Measurements from ENCODE around the gene CAMTA1.

Gene CAMTA1

DNA sequence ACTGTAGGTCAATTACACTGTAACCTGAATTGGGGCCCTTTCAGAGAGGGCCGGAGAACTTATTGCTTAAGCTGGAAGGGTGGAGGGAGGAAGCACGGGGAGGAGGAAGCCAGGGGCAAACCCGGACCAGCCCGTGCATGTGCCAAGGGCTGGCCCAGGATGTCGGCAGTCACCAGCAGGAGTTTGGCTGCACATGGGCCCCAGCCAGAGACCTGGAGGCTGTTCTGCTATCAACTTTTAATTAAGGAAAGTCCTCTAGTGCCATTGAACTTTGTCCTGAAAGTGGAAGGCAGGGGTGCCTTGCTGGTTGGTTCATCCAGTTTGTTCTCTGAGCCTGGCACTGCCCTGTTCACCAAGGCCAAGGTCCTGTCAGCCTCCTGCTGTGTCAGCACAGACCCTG lies 785.1 kb downstream of the CAMTA1 start:
- no peak for DNase-seq (ENCODE audit: low read depth in 2 of 2)

DNA sequence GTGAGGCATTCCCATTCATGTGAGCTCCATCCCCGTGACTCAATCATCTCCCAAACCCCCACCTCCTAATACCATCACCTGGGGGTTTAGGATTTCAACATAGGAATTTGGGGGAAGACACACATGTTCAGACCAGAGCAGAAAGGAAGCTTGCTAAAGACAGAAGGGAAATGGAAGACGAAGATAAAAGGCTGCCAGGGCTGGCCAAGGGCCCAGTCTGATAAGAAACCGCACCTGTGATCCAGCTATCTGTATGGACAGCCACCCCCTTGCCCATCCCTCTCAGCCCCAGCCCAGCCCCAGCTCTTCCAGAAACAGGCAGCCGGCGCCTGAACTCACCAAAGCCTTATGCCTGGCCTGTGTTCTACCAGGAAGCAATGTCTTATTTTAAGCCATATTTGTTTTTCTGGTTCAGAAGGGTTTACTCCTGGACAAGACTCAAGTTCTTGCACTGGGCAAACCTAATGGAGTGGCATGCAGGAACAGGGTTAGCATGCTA lies 787.4 kb downstream of the CAMTA1 start:
- DNase-seq (ENCODE audit: low read depth in 2 of 2), result no peak

DNA sequence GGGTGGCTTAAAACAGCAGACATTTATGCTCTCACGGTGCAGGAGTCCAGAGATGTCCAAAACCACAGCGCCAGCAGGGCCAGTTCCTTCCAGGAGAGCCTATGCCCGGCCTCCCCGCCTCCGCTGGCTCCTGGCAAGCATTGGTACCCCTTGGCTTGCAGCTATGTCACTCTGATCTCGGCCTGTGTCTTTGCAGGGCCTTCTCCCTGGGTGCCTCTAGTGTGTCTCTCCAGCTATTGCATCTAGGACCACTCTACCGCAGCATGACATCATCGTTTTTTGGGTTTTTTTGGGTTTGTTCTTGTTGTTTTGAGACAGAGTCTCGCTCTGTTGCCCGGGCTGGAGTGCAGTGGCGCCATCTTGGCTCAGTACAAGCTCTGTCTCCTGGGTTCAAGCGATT lies 788.2 kb downstream of the CAMTA1 start:
- DNase-seq (ENCODE audit: low read depth in 2 of 2), result no peak

DNA sequence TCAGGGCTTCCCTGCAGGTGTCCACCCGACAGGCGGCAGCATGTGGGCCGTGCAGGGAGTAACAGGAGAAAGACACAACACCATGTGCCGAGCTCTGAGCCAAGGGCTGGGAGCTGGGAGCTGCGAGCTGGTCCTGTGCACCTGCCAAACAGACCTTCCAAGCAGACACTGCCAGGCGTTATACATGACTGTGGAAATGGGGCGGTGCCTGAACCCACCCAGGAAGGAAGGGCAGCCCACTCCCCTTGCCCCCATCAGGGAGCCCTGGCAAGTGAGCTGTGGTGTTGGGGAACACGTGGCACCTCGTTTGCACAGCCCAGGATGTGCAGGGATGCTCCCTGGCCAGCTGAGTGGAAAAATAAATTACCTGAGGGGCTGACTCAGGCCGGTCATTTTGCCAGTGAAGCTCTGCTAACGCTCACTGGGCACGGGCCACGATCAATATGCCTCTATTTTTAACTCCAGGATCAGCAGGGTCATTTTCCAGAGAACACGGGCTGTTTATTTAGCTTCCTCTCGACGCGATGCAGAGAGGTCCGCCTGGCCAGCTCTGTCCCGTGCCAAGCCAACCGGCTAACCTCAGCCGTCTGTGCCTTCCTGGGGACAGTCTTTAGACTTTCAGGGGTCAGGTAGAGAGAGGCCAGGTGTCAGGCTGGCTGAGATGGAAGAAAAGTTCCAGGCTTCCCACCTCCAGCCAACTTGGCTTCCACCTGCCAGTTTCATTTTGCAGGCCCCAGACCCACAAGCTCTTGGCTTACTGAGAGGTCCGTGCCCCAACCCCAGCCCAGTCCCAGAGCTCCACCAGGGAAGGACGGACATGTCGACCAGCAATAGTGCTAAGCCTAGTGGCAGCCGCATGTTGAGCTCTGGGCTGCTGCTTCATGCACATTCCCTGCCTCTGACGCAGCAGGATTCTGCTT lies 789.1 kb downstream of the CAMTA1 start:
- no peak for DNase-seq (ENCODE audit: low read depth in 2 of 2)

DNA sequence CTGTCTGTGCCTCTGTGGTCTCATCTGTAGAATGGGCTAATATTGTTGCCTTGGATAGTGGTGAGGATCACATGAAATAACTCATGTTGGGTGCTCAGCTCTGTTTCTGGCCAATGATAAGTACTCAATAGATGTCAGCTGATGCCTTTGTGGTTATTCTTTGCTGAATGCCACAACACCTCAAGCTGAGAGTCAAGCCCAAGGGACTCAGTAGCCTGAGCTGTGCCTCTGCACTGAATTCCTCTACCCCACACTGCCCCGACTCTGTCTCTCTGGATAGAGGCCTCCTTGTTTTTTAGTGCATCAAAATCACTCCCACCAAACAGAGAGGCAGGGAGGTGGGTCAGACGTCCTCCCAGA lies 789.8 kb downstream of the CAMTA1 start:
- no peak for DNase-seq (ENCODE audit: low read depth in 2 of 2)

DNA sequence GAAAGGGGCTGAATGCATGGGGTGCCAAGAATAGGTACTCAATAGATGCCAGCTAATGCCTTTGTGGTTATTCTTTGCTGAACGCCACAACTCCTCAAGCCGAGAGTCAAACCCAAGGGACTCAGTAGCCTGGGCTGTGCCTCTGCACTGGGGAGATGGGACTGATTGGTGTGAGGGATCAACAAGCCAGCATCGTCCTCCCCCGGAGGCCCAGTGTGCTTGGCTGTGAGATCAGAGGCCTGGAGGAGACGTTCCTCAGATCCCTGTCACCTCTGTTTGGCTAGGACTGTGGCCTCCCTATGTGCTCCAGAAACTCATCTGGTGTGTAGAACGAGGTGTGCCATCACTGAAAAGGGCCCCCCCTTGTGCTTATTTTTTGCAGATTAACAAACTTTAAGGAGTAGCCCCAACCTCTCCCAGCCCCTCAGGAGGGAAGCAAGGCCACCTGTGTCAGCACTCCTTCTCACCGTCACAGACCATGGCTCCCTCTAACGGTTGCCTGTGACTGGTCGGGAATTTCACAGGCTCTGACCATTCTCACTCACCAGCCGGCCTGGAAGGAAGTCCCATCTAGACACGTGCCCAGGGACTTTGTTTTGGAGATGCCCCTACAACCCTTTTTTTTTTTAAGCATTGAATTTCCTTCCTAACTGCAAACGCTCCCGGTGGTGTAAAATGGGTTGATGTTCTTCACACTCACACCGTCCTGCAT lies 791.8 kb downstream of the CAMTA1 start:
- no peak for DNase-seq (ENCODE audit: low read depth in 2 of 2)

DNA sequence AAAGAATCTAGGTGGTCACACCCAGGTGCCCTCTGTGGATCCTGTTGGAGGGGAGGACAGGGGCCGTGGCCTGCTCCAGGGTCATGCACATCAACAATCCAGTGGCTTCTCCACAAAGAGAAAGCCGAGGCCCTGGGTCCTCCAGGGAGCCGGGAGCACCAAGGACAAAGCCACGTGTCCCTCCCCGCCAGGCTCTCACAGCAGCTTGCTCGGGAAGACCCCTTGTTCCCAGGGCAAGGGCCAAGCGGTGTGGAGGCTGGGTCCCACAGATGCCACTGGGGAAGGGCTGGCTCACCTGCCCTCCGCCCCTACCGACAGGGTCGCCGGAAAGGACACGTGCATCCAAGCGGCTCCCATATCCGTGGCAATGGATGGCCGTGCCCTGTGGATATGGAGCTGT lies 793.0 kb downstream of the CAMTA1 start:
- DNase-seq (ENCODE audit: low read depth in 2 of 2), result no peak

DNA sequence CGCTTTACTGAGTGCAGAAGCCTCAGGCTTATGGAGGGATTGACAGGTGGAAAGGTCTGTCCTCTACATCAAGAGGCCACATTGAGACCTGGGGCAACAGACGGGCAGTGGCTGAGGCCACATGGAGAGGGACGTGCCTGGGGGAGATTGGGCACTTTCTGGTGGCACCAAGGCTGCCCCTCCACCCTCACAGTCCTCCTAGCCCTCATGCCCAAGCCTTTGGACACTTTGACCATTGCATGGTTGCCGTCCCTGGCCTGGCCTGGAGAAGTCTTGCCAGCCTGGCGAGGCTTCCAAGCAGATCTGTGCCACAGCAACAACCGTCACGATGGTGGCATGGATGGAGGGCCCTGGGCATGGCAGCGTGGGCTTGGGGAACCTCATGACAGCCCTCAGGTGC lies 793.8 kb downstream of the CAMTA1 start:
- no peak for DNase-seq (ENCODE audit: low read depth in 2 of 2)

DNA sequence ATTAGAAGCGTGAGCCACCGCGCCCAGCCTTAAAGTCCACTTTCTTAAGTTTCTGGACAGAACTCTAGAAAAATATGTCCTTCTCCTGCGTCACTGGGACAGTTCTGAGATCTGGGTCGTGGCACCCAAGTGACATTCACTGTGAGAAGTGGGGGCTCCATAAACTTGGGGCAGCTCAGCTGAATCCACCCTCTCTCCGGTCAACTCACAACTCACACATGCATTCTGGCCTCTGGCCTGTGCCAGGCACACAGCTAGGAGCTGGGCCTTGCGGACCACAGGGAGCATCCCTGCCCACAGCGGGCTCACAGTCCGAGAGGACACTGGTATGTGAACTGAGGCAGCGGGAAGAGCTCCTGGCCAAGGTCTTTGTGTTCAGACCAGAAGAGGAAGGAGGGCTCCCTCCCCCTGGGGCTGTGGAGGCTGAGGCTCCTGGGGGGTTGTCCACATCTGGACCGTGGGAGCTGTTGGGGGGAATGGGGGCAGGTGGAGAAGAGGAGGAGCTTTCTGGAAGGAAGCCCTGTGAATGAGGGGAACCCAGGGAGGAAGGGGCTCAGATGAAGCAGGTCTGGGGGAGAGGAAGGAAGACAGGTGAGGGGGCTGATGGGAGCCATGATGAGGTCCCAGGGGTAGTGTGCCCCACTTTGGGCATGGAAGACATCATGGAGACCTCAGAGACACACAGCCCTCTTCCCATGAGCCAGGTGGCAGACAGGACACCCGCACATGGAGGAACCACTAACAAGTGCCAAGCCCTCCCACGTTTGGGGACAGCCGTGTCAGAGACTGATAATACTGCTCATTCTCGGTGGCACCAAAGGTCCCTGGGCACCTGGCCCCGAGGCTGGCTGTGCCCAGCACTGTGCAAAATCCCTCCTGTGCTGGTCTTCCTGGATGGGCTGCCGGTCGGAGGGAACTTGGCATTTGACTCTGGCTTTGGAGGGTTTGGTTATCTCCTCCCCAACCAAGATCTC lies 794.9 kb downstream of the CAMTA1 start:
- DNase-seq (ENCODE audit: low read depth in 2 of 2), result no peak

DNA sequence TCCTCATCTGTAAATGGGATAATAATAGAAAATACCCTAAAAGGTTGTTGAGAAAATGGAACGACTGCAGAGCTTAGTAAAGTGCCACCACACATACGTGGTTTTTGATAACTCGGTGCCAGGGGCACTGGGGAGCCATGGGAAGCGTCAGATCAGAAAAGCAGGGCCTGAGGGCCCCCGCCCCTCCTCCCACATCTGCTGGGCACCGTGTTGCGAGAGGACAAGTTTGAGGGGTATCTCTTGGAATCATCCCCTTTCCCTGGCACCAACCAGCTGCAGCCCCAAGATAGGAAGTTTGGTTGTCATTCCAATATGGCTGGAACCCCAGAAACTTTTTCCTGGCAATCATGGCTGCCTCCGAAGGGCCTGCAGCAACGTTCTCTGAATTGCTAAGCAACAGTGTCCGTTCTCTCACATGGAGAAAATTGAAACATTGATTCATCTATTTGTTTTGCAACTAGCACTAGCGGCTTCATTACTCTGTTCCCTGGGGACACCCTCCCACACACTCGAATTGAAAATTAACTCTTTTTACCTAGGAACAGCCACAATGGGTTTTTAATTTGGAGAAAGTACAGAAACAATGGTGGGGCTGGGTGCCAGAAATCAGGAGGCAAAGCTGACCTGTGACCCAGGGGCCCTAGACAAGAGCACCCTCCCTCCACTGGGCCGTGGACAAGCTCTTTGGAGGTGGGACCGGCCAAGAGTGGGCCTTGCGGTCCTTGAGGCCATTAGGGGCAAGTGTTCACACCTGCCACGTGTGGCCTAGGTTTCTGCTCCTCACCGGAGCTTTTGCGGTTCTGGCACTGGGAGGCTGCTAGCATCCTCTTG lies 795.9 kb downstream of the CAMTA1 start:
- DNase-seq (ENCODE audit: low read depth in 2 of 2), result no peak

DNA sequence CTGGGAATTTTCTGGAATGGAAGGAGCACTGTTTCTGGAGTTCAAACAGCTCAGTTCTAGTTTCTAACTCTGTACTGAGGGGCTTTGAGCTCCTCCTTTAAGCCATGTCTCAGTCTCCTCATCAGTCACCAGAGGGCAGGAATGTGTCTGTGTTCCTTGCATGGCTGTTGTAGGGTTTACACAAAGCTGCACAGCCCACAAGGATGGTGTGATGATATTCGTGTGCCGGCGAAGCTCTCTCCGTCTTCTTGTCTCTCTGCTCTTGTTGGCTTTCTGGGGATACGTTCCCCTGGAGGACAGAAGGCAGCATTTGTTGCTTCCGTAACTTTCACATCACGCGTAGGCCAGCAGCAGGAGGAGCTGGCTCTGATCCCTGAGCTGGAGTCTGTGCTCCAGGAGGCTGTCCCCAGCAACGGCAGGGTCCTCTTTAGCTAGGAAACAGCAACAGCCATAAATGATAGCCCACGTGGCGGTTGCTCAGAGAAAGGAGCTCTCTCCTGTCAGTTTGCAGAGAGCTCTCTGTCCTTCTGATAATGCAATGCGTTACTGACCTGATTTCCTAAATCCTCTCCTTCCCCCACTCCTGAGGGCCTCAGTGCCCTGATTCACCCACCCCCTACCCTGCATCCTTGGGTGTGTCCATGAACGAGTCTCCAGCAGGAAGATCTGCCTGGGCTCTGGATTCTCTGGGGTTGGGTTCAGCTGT lies 796.7 kb downstream of the CAMTA1 start:
- DNase-seq (ENCODE audit: low read depth in 2 of 2), result no peak

DNA sequence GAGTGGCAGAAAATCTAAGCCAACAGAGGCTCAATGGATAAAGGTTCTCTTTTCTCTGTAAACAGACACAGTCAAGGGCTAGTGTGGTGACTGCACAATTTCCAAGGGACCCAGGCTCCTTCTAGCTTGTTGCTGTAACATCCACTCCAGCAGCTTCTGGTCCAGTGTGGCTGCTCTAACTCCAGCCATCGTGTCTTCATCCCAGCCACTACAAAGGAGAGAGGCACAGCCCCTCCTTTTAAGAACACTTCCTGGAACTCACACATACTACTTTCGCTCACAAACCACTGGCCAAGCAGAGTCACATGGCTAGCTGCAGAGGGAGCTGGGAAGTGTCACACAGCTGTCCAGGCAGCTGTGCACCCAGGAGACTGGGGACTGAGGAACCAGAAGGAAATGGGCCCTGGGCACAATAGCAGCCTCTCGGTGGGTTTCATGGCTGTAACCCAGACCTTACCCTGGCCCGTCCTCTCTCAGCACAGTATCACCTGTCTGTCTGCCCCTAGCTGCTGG lies 797.3 kb downstream of the CAMTA1 start:
- no peak for DNase-seq (ENCODE audit: low read depth in 2 of 2)

DNA sequence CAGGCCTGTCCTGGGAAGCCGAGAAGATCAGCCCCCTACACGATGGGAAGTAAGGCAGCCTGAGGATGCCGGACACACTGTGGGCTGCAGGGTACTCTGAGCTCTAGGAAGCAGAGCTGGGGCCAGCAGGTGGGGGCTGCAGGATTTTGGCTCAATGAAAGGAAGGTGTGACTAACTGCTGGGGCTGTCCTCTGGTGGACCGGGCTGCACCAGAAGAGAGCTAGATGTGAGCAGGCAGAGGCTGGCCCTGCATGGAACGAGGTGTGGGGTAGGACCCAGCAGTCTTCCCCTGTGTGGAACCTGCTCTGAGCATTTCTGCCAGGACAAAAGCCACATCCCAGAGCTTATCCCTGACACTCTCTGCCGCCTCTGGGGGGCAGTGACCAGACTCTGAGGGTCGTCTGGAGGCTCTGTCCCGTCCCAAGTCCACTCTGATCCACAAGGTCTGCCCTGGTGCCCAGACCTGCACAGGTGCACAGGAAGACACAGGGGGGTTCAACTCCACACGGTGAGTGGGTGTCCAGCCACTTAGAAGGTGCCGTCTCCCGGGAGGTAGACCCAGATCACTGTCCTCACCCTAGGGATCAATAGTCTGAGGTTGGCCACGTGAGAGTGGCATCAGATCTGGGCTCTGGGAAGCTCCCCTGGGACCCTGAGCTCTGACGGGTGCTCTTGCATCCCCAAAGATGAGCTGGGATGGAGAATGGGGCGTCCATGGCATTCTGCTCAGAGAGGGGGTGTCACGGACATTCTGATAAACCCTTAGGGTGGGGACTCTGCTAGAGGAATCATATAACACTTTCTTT lies 798.2 kb downstream of the CAMTA1 start:
- DNase-seq (ENCODE audit: low read depth in 2 of 2), result no peak

DNA sequence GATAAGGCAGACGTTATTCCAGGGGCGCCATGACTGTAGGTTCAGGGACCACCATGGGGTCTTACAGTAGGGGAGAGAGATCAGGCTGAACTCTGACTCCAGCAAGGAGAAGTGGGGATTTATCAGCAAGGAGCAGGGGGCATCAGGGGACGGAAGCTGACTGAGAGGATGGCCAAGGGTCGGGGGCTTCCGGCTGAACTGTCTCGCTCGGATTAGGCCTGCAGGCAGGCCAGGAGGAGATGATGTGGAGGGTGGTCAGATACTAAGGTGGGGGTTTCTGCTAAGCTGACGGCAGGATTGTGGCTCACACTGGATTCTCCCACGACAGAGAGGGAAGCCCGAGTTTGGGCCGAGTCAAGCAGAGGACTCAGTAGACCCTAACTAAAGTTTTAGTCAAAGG lies 798.9 kb downstream of the CAMTA1 start:
- no peak for DNase-seq (ENCODE audit: low read depth in 2 of 2)

DNA sequence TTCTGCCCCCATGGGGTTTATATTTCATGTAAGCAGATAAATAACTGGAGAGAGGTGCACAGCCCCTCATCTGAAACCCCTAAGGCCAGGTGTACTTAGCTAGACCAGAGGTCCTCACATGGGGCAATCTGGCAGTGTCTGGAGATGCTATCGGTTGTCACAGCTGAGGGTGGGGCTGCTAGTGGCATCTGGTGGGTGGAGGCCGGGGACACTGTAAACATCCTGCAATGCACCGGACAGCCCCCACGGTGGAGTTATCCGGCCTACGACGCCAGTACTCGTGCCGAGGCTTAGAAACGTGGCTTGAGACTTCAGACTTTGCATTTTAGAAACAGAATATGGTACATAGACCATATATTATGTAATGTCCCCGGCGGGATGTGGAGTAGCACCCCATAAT lies 799.4 kb downstream of the CAMTA1 start:
- DNase-seq (ENCODE audit: low read depth in 2 of 2), result no peak

DNA sequence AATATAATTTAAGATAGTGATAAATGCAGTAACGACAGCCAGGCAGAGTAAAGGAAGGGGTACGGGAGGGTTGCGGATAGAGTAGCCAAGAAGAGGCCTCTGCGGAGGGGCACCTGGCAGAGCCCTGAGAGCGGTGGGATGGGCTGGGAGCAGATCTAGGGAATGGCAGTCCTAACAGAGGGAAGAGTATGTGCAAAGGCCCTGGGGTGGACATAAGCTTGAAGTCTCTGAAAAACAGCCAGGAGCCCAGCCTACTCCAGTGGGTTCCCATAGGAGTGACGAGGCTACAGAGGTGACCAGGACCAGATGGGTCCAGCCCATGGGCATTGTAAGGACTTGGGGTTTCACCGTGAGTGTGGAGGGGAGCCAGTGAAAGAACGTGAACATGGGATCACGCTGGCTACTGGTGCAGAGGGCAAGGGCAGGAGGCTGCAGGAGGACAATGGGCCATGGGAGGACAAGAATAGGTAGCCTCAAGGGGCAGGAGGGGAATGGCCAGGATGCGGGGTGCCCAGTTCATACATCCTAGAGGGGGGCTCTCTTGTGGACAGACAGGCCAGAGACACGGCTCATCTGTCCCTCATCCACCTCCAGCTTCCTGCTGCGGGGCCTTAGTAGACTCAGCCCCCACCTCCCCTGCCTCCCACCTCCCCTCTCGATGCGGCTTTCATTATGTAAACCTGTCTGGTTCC lies 800.1 kb downstream of the CAMTA1 start:
- DNase-seq (ENCODE audit: low read depth in 2 of 2), result no peak

DNA sequence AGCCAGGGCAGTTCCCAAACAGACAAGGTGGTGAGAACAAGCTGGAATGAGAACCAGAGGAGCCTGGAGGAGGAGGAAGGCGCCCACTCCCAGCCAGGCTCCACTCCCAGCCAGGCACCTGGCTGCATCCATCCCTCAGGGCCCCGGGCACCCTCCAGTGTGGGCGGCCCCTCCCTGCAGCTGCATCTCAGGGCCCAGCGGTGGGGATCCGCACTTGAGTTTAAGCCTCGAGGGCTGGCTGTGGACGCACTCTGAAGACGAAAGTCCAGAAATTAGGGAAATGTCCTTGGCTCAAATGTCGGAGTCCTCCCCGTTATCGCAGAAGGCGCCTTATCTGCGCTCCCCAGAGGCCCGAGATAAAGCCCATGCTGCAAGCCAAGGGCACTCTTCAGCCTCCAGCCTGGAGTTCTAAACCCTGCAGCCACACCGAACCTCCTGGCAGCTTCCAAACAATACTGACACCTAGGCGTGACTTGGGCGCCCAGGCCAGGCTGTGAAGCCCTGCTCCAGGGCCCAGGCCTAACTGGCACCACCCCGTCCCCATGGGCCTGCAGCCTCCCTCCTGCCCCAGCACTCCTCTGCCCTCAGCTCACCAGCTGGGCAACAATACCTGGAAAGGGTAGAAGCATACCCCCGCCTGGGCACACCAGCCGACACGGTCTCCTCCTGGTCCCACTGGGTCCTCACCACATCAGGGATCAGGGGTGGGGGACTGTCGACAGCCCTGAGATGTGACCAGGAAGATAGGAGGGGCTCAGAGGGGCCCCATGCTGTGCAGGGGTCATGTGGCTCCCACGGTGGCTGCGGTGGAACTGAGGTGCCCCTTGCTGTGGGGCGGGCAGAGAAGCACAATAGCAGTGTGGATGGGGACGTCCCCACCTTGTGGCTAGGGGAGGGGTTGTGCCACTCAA lies 801.0 kb downstream of the CAMTA1 start:
- no peak for DNase-seq (ENCODE audit: low read depth in 2 of 2)
